ENCODE data around the gene LTF. TPM values are rescaled to one million over a fixed set of nuclear protein-coding genes. Genes with fewer than 3 reads are reported as not detected.
A peak's percentile ranks its signal among the peaks of the same experiment; 100 is the strongest.

LTF gene
- total and polyA plus RNA-seq, 4 experiments from 2014 or later, result not detected

DNA sequence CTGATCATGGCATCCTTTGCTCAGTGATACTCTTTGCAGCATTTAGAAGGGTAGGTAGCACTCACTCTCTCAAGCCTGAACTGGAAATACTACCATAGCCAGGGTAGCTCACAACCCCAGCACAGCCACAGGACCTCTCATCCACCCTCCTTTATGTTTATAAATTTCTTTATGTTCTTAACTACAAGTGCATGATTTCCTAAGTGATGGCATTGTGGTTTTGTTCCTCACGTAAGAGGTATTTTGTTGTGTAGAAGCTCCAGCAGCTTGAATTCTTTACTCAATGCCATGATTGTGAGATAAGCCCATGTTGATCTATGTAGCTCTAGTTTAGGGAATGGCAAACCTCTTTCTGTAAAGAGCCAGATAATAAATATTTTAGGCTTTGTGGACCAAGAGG, 25.2 kb upstream of the LTF start:
- POLR2A ChIA-PET (ENCODE audit: partially characterized antibody), result interaction anchor here (0.6 to 3.4 kb wide), 5 partner anchors 49 to 513 kb away, joined by 3 to 59 read pairs (median 7); no protein-coding TSS in a partner anchor
- no peaks in the 10 kb centered on the region for H3K27me3 ChIP-seq (ENCODE audit: insufficient read depth, low read length)
- H3K4me1 ChIP-seq (ENCODE audit: insufficient read depth, low read length), result peaks cover 22% of the 10 kb centered on the region
- H3K4me3 Mint-ChIP-seq, result no peak overlapping the region
- no peak overlapping the region for H3K4me3 ChIP-seq (ENCODE audit: low read length in 2 of 2)
- CTCF ChIA-PET (ENCODE audit: partially characterized antibody), result interaction anchor here (0.7 to 12.2 kb wide), 25 partner anchors 8 to 830 kb away, joined by 3 to 331 read pairs (median 5); partner anchors contain the start of genes LRRC2 and RTP3
- H3K9me3 ChIP-seq (ENCODE audit: control insufficient read depth in 1 of 2, low read length in 2 of 2), result no peaks in the 10 kb centered on the region
- H3K4me1 Mint-ChIP-seq, result peaks cover 5 to 17% (median 14%) of the 10 kb centered on the region in 4 donors
- no peaks in the 10 kb centered on the region for H3K27me3 Mint-ChIP-seq
- no peak overlapping the region for H3K27ac Mint-ChIP-seq
- no peaks in the 10 kb centered on the region for H3K36me3 Mint-ChIP-seq
- intact Hi-C loops (cut with micrococcal nuclease), result no loop called here
- no peaks in the 10 kb centered on the region for H3K36me3 ChIP-seq (ENCODE audit: insufficient read depth, low read length)
- no peak for DNase-seq
- no peak overlapping the region for H3K27ac ChIP-seq (ENCODE audit: low read depth, low read length)
- no peaks in the 10 kb centered on the region for H3K9me3 Mint-ChIP-seq

DNA sequence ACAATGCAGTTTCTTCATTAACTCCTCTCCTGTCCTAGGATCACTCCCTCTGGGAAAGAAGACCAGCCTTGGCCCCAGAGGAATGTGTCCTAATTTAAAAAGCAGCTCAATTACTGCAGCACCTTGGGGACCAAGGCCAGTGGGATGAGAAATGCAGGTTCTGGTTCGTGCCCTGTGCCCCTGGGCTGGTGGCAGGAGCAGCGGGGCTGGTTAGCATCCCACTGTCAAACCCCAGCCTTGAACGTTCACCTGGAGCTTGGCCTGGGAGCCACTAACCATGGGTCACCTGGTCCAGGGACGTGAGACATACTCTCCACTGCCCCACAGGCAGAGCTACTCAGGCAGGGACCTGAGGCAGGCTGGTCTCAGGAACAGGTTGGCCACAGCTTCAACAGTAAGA, 24.7 kb upstream of the LTF start:
- no peaks in the 10 kb centered on the region for H3K36me3 ChIP-seq (ENCODE audit: insufficient read depth, low read length)
- Mint-ChIP-seq H3K4me3 (peak overlapping the region in 6 of 8 donors; percentile 57 to 80 (median 75)), H3K27me3 (no peaks in the 10 kb centered on the region), H3K9me3 (no peaks in the 10 kb centered on the region), H3K27ac (peak overlapping the region in 2 of 7 donors; percentile 53 to 85), H3K36me3 (no peaks in the 10 kb centered on the region), H3K4me1 (peaks cover 5 to 17% (median 14%) of the 10 kb centered on the region in 4 donors)
- intact Hi-C loops (cut with micrococcal nuclease), result no loop called here
- no peak overlapping the region for H3K4me3 ChIP-seq (ENCODE audit: low read length in 2 of 2)
- H3K27ac ChIP-seq (ENCODE audit: low read depth, low read length), result no peak overlapping the region
- ChIA-PET CTCF (ENCODE audit: partially characterized antibody) (interaction anchor here (0.8 to 12.2 kb wide), 40 partner anchors 8 to 830 kb away, joined by 3 to 331 read pairs (median 5); partner anchors contain the start of genes LRRC2 and RTP3), POLR2A (ENCODE audit: partially characterized antibody) (interaction anchor here (0.8 to 3.4 kb wide), 9 partner anchors 50 to 204 kb away, joined by 3 to 59 read pairs (median 5); partner anchors contain the start of gene ALS2CL)
- H3K9me3 ChIP-seq (ENCODE audit: control insufficient read depth in 1 of 2, low read length in 2 of 2), result no peaks in the 10 kb centered on the region
- H3K27me3 ChIP-seq (ENCODE audit: insufficient read depth, low read length), result no peaks in the 10 kb centered on the region
- H3K4me1 ChIP-seq (ENCODE audit: insufficient read depth, low read length), result peaks cover 22% of the 10 kb centered on the region
- DNase-seq, result no peak

DNA sequence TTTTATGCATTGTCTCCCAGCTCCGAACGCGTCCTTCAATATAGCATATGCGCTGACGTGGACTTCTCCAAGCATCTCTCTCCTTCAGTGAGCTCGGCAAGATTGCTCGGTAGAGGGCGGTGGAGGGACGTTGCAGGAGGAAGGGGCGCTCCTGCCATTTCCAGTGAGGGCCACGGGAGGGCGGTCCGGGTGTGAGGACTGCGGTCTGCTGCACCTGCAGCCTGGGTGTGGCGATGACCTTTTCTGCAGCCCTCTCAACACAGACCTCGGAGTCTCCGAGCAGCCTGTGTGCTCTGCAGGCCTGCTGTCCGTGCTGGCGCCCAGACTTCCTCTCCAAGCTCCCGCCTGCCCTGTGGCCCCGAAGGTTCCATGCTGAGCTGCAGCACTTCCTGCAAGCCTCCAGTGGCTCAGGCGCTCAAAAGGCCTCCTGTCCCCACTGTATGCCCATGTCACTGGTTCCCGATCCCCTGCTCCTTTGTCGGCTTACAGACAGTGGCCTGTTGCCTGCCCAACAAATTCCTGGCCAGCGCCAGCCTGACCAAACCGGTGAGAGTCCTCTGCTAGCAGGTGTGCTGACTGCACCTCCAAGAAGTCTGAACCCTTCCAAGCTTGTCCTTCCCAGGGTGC, 24.1 kb upstream of the LTF start:
- intact Hi-C loops (cut with micrococcal nuclease), result loop anchor here (1.0 kb wide), 3 partner anchors 49 to 141 kb away; no protein-coding TSS in a partner anchor
- Histone ChIP-seq H3K27ac (ENCODE audit: low read depth, low read length) (no peak overlapping the region), H3K4me1 (ENCODE audit: insufficient read depth, low read length) (peaks cover 22% of the 10 kb centered on the region), H3K27me3 (ENCODE audit: insufficient read depth, low read length) (no peaks in the 10 kb centered on the region), H3K36me3 (ENCODE audit: insufficient read depth, low read length) (no peaks in the 10 kb centered on the region), H3K9me3 (ENCODE audit: control insufficient read depth in 1 of 2, low read length in 2 of 2) (no peaks in the 10 kb centered on the region), H3K4me3 (ENCODE audit: low read length in 2 of 2) (peak overlapping the region; percentile 23 to 38)
- Mint-ChIP-seq H3K4me3 (peak overlapping the region; percentile 57 to 80 (median 72)), H3K4me1 (peaks cover 5 to 17% (median 14%) of the 10 kb centered on the region in 4 donors), H3K9me3 (no peaks in the 10 kb centered on the region), H3K27ac (peak overlapping the region in 3 of 7 donors; percentile 36 to 64 (median 53)), H3K36me3 (no peaks in the 10 kb centered on the region), H3K27me3 (no peaks in the 10 kb centered on the region)
- POLR2A ChIA-PET (ENCODE audit: partially characterized antibody), result interaction anchor here (0.6 to 3.4 kb wide), 12 partner anchors 24 to 205 kb away, joined by 3 to 59 read pairs (median 4); partner anchors contain the start of genes ALS2CL and LTF
- CTCF ChIA-PET (ENCODE audit: partially characterized antibody), result interaction anchor here (0.6 to 12.2 kb wide), 57 partner anchors 8 to 881 kb away, joined by 3 to 331 read pairs (median 5); partner anchors contain the start of genes LRRC2 and RTP3
- peak; percentile 86 to 90 (median 88) for DNase-seq

DNA sequence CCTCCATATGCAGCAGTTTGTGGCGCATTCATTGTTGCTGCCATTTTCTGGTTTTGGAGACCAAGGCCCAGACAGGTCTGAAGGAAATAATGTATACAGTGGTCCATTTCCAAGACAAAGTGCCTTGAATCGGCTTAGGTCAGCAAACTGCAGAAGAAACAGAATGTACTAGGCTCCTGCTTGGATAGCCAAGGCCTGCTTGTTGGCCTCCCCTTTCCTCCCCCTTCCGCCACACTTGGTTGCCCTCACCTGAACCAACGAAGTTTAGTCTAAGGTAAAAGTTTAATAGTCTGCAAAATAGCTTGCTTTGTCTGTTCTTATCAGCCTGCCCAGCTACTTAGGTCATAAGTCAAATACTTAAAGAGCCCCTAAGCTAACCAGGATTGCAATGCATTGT, 21.1 kb upstream of the LTF start:
- peaks cover 5 to 17% (median 13%) of the 10 kb centered on the region in 4 donors for H3K4me1 Mint-ChIP-seq
- no peaks in the 10 kb centered on the region for H3K27me3 Mint-ChIP-seq
- Histone ChIP-seq H3K36me3 (ENCODE audit: insufficient read depth, low read length) (no peaks in the 10 kb centered on the region), H3K27ac (ENCODE audit: low read depth, low read length) (no peak overlapping the region), H3K9me3 (ENCODE audit: control insufficient read depth in 1 of 2, low read length in 2 of 2) (no peaks in the 10 kb centered on the region), H3K4me1 (ENCODE audit: insufficient read depth, low read length) (peaks cover 18% of the 10 kb centered on the region), H3K27me3 (ENCODE audit: insufficient read depth, low read length) (no peaks in the 10 kb centered on the region), H3K4me3 (ENCODE audit: low read length in 2 of 2) (no peak overlapping the region)
- no peaks in the 10 kb centered on the region for H3K36me3 Mint-ChIP-seq
- POLR2A ChIA-PET (ENCODE audit: partially characterized antibody), result no interaction called here
- no peaks in the 10 kb centered on the region for H3K9me3 Mint-ChIP-seq
- DNase-seq, result no peak
- H3K27ac Mint-ChIP-seq, result no peak overlapping the region
- CTCF ChIA-PET (ENCODE audit: partially characterized antibody), result interaction anchor here (1.3 to 12.2 kb wide), 3 partner anchors 74 to 145 kb away, joined by 3 to 331 read pairs (median 262); no protein-coding TSS in a partner anchor
- intact Hi-C loops (cut with micrococcal nuclease), result no loop called here
- H3K4me3 Mint-ChIP-seq, result no peak overlapping the region

DNA sequence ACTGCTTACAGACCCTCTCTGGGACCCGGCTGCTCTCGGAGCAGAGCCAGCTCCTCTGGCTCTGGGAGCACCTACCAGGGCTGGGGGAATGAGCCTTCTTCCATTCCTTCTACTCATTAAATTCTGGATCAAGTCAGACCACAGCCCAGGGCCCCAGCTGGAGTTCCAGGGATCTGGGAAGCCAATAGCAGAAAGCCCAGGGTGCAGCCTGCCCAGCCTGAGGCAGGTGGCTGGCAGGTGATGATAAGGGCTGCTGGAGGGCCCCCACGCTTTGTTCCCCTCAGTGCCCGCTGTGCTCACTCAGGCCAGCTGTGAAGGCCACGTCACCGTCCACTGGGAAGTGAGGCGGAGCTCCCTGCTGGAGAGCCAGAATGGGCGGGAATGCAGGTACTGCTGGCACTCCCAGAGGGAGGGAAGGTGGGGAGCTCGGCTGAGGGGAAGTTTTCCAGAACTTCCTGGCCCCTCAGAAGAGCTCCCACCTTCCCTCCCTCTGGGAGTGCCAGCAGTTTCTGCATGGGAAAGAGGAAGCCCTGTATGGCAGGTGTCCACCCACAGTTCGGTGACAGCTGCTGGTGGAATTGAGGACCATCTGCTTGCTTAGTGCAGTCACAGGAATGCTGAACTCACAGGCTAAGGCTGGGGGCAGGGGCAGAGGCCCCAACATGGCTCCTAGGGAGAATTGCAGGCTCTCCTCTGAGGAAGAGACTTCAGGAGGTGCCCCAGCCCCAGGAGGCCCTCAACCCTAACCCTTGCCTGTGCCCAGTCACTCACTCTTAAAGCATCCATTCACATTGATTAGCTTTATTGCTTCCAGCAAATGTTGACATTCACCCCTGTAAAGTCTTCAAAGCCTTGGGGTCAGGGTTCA, 20.4 kb upstream of the LTF start:
- peaks cover 14% of the 10 kb centered on the region for H3K4me1 ChIP-seq (ENCODE audit: insufficient read depth, low read length)
- intact Hi-C loops (cut with micrococcal nuclease), result no loop called here
- no peaks in the 10 kb centered on the region for H3K36me3 ChIP-seq (ENCODE audit: insufficient read depth, low read length)
- Mint-ChIP-seq H3K27me3 (peaks cover 0 to 5% of the 10 kb centered on the region in 2 donors), H3K27ac (no peak overlapping the region), H3K9me3 (no peaks in the 10 kb centered on the region), H3K4me1 (peaks cover 5 to 17% (median 13%) of the 10 kb centered on the region in 4 donors), H3K4me3 (no peak overlapping the region), H3K36me3 (no peaks in the 10 kb centered on the region)
- H3K27me3 ChIP-seq (ENCODE audit: insufficient read depth, low read length), result no peaks in the 10 kb centered on the region
- DNase-seq, result no peak
- H3K27ac ChIP-seq (ENCODE audit: low read depth, low read length), result no peak overlapping the region
- CTCF ChIA-PET (ENCODE audit: partially characterized antibody), result interaction anchor here (1.3 to 12.2 kb wide), 4 partner anchors 9 to 146 kb away, joined by 3 to 331 read pairs (median 134); no protein-coding TSS in a partner anchor
- no peak overlapping the region for H3K4me3 ChIP-seq (ENCODE audit: low read length in 2 of 2)
- POLR2A ChIA-PET (ENCODE audit: partially characterized antibody), result no interaction called here
- no peaks in the 10 kb centered on the region for H3K9me3 ChIP-seq (ENCODE audit: control insufficient read depth in 1 of 2, low read length in 2 of 2)

DNA sequence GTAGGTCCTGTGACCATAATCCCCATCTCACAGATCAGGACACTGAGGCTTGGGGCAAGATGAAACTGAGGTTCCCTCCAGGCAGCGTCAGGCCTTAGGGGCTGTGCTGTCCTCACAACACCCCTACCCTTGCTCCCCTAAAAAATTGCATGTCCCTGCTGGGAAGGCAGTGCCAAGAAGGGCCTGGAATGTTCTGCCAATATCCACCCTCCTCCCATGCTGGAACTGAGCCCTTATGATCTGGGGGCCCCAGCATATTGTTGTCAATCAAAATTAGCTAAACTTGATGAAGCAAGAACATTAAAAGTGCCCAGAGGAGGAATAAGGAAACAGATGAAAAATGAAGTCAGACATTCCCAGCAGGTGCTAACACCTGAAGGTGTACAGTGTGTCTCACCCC, 19.7 kb upstream of the LTF start:
- no peaks in the 10 kb centered on the region for H3K27me3 ChIP-seq (ENCODE audit: insufficient read depth, low read length)
- no peak overlapping the region for H3K4me3 ChIP-seq (ENCODE audit: low read length in 2 of 2)
- Mint-ChIP-seq H3K4me3 (no peak overlapping the region), H3K27ac (no peak overlapping the region), H3K9me3 (no peaks in the 10 kb centered on the region), H3K27me3 (peaks cover 2 to 8% of the 10 kb centered on the region in 2 donors), H3K4me1 (peaks cover 5 to 10% (median 8%) of the 10 kb centered on the region in 4 donors), H3K36me3 (no peaks in the 10 kb centered on the region)
- ChIA-PET POLR2A (ENCODE audit: partially characterized antibody) (no interaction called here), CTCF (ENCODE audit: partially characterized antibody) (interaction anchor here (0.5 to 12.2 kb wide), 4 partner anchors 9 to 154 kb away, joined by 4 to 331 read pairs (median 134); no protein-coding TSS in a partner anchor)
- no peaks in the 10 kb centered on the region for H3K36me3 ChIP-seq (ENCODE audit: insufficient read depth, low read length)
- intact Hi-C loops (cut with micrococcal nuclease), result no loop called here
- no peak overlapping the region for H3K27ac ChIP-seq (ENCODE audit: low read depth, low read length)
- DNase-seq, result no peak
- peaks cover 7% of the 10 kb centered on the region for H3K4me1 ChIP-seq (ENCODE audit: insufficient read depth, low read length)
- no peaks in the 10 kb centered on the region for H3K9me3 ChIP-seq (ENCODE audit: control insufficient read depth in 1 of 2, low read length in 2 of 2)

Measured in CD4-positive, alpha-beta memory T cell (primary cell).